GM21825 (cell line): ENCODE measurements around the gene SAP130.
"Not testable (repeated sequence)": the region's sequence is repeated elsewhere in the genome, so short reads cannot be mapped to it uniquely, and the experiment has no call there.

Experiments
- ATAC-seq: cut with Tn5 transposase; IDR thresholded peaks from one replicate; pipeline ENCODE4 v1.9.1; 2021; ENCODE audit warnings: mild to moderate bottlenecking, moderate library complexity; ENCODE audit not compliant: unreplicated experiment

SAP130 gene

DNA sequence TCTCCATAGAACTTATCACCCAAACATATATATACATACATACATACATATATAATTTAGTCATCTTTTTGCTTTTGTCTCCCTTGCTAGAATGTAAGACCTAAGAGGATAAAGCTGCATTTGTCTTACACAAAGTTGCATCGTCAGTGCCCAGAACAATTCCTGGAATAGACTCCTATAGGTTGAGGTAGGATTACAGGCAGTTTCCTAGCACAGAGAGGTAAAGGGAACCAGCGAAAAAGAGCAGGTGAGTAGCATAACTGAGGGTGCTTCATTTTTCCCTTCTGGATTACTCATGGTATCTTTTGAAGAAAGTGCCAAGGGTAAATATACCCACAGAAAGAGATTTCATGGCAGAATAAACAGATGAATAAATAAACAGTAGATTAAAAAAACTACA, 74.0 kb downstream of the SAP130 start:
- no peak for ATAC-seq

GRCh38 chr2:127953128-127953718, 74.6 kb downstream of the SAP130 start:
- no peak for ATAC-seq

GRCh38 chr2:127951026-127951425, 76.8 kb downstream of the SAP130 start:
- no peak for ATAC-seq

DNA sequence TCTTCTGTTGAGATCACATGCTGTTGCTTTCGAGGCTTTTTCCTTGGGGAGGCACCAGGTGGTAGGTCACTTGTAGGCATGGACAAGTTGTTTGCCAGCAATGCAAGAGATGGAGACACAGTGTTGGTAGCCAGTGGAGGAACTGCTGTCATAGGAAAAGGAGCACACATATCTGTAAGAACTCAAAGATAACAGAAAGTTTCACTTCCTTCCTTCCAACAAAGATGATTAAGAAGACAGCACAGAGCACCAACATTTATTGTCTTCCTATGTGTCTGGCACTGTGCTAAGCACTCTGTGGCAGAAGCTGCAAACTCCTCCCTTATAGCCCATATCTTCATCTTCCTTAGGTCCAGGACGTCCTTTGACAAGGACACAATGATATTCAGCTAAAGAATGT, 77.6 kb downstream of the SAP130 start:
- no peak for ATAC-seq

DNA sequence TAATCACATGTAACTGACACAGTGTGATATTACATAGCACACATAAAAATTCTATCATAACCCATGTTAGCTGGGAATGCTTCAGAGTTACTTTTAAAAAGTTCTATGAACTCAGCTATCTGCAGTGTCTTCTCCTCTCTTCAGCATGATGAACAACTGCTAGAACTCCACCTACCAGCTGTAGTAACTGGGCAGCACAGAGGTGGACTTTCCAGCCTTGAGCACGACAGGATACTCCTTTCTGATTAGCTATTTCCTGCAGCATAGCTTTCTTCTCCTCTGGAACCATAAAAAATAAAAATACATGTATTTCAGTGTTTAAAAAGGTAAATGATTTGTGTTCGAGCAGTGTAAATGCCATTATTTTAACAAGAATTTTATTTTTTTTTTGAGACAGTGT, 82.6 kb downstream of the SAP130 start:
- no peak for ATAC-seq

DNA sequence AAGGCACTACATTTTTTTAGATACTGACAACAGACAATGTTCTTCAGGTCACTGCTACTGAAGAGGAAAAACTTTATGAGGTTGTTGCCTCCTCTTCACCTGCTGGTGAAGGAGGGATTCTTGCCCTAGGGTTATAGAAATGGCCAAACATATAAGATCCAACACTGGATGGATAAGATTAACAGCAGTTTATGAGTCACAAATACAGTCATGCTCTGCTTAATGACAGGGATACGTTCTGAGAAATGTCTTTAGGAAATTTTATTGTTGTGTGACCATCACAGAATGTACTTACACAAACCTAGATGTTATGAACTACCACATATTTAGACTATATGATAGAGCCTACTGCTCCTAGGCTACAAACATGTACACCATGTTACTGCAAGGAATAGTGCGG, 84.7 kb downstream of the SAP130 start:
- ATAC-seq, result no peak

GRCh38 chr2:127942002-127942401, 85.9 kb downstream of the SAP130 start:
- no peak for ATAC-seq

DNA sequence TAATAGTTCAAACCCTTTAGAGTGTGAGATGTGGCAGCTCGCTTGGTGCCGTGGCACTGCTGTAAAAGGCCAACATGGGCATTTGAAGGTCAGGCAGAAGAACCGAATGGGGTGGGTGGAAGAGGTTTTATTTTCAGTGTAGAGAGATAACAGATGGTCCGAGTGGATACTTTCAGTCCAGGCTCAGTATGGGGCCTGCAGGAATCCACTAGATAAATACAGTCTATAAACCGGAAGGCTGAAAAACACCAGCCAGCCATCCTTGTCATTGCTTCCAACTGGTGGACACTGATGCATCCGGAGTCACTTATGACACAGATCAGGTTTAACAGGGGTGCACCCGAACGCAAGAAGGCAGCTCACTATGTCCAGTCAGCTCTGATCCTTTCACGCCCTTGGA, 86.4 kb downstream of the SAP130 start:
- ATAC-seq, result no peak

DNA sequence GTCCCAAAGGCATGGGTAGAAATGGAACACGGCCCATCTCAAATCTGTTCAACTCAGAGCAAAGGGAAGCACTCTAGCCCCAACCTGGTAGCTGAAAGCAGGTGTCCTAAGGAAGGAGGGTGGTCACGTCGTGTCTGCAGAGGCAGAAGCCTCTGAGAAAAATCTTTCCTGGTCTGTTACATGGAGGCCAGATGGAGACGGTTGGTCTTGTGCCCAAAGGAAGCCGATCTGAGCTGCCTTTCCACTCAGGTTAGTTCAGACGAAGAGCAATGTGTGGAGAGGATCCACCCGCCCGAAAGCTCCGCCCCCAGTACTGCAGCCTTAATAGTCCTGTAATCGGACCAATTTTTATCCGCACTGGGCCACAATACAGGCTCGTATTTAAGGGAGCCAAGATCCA, 87.2 kb downstream of the SAP130 start:
- ATAC-seq, result no peak

DNA sequence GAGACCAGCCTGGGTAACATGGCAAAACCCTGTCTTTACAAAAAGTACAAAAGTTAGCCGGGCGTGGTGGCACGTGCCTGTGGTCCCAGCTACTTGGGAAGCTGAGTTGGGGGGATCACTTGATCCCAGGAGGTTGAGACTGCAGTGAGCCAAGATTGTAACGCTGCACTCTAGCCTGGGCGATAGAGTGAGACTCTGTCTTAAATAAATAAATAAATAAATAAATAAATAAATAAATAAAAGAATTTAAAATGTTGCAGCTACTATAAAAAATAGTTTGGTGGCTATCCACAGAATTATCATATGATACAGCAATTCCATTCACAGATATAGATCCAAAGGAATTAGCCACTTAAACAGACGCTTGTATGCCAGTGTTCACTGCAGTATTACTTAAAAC, 92.5 kb downstream of the SAP130 start:
- ATAC-seq, result no peak

- no peak for ATAC-seq
Measured at GRCh38 chr2:127932199-127932876, 95.5 kb downstream of the SAP130 start.

DNA sequence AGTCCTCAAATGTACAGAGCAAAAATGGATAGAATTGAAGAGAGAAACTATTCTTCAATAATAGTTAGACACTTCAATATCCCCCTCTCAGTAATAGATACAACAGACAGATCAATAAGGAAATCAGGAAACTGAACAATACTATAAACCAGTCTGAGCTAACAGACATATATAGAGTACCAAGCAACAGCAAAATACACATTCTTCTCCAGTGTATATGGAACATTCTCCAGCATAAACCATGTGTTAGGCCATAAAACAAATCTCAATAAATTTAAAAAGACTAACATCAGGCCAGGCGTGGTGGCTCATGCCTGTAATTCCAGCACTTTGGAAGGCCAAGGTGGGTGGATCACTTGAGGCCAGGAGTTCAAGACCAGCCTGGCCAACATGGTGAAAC, 98.4 kb downstream of the SAP130 start:
- no peak for ATAC-seq

- ATAC-seq, result no peak
Measured at GRCh38 chr2:127927384-127927783, 100.5 kb downstream of the SAP130 start.

DNA sequence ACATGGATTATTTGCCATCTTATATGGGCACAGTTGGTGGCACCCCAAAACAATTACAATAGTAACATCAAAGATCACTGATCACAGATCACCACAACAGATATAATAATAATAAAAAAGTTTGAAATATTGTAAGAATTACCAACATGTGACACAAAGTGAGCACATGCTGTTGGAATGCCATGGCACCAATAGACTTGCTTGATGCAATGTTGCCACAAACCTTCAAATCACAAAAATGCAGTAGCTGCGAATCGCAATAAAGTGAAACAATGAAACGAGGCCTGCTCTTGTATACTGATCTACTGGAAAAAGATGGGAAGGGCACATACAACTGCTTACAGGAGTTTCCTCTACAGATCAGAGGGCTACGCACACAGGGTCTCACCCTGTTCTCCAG, 109.9 kb downstream of the SAP130 start:
- ATAC-seq, result no peak

- ATAC-seq, result no peak
Measured at GRCh38 chr2:127913808-127914457, 113.9 kb downstream of the SAP130 start.

GRCh38 chr2:127911737-127912136, 116.1 kb downstream of the SAP130 start:
- no peak for ATAC-seq

GRCh38 chr2:127910415-127910814, 117.4 kb downstream of the SAP130 start:
- no peak for ATAC-seq

DNA sequence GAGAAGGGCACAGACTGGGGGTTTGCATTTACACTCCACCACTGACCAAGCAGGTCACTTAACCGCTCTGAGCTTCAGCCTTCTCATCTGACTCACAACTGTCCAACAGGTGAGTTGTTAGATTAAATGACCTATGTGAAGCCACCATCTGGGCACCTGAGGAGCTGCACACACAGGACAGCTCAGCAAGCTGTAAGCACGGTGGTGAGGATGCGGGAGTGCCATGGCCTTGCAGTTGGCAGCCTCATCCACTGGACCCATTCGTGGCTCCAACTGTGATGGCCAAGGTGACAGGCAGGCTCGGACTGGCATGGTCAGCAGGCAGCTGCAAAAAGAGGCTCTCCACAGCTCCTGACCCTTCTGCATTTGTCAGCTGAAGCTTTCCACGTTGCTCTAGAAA, 118.8 kb downstream of the SAP130 start:
- no peak for ATAC-seq

- not testable (repeated sequence) for ATAC-seq
Measured at GRCh38 chr2:127907733-127908400, 120.0 kb downstream of the SAP130 start.

DNA sequence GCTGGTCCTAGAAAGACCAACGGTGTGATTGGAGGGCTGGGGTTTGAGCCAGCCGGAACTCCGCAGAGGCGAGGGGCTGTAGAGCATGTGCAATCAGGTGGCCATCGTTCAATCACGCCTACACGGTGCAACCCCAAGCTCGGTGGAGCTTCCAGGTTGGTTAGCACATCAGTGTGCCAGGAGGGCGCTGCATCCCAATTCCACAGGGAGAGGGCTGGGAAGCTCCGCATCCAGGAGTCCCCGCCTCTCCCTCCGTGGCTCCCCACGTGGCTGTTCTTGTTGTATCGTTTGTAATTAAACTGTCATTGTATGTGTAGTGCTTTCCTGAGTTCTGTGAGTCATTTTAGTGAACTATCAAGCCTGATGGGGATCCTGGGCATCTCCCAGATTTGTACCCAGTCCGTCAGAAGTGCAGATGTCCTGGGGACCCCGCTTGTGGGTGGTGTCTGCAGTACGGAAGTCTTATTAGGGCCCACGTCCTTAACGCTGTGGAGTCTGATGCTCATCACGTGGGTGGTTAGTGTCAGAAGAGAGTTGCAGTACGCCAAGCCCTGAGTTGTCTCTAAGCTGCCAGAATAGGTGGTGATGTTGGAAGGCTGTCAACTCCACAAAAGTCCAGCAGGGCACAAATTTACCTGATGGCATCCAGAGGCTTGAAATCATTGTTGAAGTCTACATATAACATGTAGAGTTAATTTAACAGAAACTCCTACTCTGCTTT, 121.5 kb downstream of the SAP130 start:
- no peak for ATAC-seq

DNA sequence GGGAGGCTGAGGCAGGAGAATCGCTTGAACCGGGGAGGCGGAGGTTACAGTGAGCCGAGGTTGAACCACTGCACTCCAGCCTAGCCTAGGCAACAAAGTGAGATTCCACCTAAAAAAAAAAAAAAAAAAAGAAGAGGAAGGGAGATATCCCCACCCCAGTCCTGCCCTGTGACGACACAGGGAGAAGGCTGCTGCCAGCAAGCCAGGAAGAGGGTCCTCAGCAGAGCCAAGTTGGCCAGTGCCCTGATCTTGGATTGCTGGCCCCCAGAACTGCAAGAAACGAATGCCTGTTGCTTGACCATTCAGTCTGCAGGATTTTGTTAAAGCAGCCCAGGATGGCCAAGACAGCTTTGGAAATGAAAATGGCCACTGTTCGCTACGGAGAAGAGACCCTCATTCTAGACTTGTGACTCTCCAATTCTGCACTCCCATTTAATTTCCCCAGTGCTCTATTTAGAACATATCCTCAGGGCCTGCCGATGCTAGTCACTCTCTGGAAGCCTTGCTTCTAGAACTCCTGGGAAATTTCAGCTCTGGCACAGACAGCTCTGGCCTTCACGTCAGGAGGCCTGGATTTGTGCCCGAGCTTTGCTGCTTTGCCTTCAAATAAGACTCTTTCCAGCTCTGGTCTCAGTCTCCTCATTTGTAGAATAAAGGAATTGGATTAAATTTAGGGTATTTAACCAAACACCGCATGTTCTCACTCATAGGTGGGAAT, 126.4 kb downstream of the SAP130 start:
- ATAC-seq, result no peak
